ENCODE results near the gene ST3GAL3.

Gene ST3GAL3

DNA sequence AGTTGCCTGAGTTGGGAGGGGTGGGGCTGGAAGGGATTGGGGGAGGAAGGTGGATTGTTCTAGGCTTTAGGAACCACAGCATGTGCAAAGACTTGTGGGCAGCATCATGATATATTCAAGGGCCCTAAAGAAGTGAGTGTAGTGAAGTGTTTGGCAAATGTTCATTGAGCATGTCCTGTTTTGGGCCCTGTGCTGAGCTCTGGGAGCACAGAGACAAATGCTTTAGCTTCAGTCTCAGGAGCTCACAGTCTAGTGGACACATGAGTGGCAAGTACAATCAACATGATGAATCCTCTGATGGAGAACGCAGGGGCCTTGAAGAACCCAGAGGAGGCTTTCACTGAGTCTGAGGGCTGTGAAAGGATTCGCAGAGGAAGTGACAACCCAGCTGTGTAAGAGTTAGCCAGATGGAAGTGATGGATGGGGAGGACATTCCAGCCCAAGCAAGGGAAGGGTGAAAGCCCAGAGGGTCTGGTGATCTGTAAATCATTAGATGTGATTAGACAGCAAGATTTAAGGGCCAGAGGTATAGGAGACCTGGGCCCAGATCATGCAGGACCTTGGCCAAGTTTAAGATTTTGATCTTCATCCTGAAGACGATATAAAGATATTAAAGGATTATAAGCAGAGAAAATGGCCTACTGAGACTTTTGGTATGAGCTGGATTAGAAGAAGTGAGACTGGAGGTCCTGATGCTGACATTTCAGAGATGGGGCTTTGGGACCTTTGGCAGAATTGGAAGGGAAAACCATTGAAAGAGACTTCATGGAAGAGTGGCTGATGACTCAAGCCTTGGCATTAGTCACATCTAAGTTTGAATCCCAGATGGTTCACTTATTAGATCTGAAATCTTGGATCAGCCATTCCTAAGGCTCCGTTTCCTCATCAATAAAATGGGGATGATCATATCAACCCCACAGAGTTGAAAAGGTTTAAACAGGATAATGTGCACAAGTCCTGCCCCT, 244.0 kb downstream of the ST3GAL3 start:
- no peaks in the 10 kb centered on the region for H3K9me3 ChIP-seq (ENCODE audit: insufficient read depth, low read depth, low read length)
- peaks cover 11% of the 10 kb centered on the region; the same call in 1 of the 2 replicates for H3K4me1 ChIP-seq (ENCODE audit: insufficient read depth, low read length)
- no peaks in the 10 kb centered on the region for H3K27me3 ChIP-seq (ENCODE audit: insufficient read depth, low read length)
- H3K27ac ChIP-seq (ENCODE audit: low read depth, low read length), result no peak overlapping the region
- H3K9ac ChIP-seq (ENCODE audit: low read depth, low read length), result no peak overlapping the region
- 94% methylated on average over 4 of the region's 4 CpGs for WGBS
- peaks cover 12% of the 10 kb centered on the region for H3K36me3 ChIP-seq (ENCODE audit: insufficient read depth, low read length)
- H3K4me3 ChIP-seq (ENCODE audit: low read length), result no peak overlapping the region

- WGBS, result 77% methylated on average over 8 of the region's 8 CpGs
- H3K9ac ChIP-seq (ENCODE audit: low read depth, low read length), result no peak overlapping the region
- H3K9me3 ChIP-seq (ENCODE audit: insufficient read depth, low read depth, low read length), result no peaks in the 10 kb centered on the region
- H3K4me3 ChIP-seq (ENCODE audit: low read length), result no peak overlapping the region; the same call in 1 of the 2 replicates
- no peak overlapping the region for H3K27ac ChIP-seq (ENCODE audit: low read depth, low read length)
- H3K4me1 ChIP-seq (ENCODE audit: insufficient read depth, low read length), result peaks cover 7% of the 10 kb centered on the region; the same call in 1 of the 2 replicates
- peaks cover 24% of the 10 kb centered on the region for H3K36me3 ChIP-seq (ENCODE audit: insufficient read depth, low read length)
- no peaks in the 10 kb centered on the region for H3K27me3 ChIP-seq (ENCODE audit: insufficient read depth, low read length)
Observed at GRCh38 chr1:43952731-43953346, 245.5 kb downstream of the ST3GAL3 start.

- no peak overlapping the region for H3K9ac ChIP-seq (ENCODE audit: low read depth, low read length)
- H3K27me3 ChIP-seq (ENCODE audit: insufficient read depth, low read length), result no peaks in the 10 kb centered on the region
- no peak overlapping the region; the same call in 1 of the 2 replicates for H3K4me3 ChIP-seq (ENCODE audit: low read length)
- no peaks in the 10 kb centered on the region for H3K9me3 ChIP-seq (ENCODE audit: insufficient read depth, low read depth, low read length)
- H3K36me3 ChIP-seq (ENCODE audit: insufficient read depth, low read length), result peaks cover 29% of the 10 kb centered on the region
- peaks cover 4% of the 10 kb centered on the region; the same call in 1 of the 2 replicates for H3K4me1 ChIP-seq (ENCODE audit: insufficient read depth, low read length)
- H3K27ac ChIP-seq (ENCODE audit: low read depth, low read length), result no peak overlapping the region
- 86% methylated on average over 3 of the region's 3 CpGs for WGBS
Observed at GRCh38 chr1:43953361-43953760, 246.0 kb downstream of the ST3GAL3 start.

DNA sequence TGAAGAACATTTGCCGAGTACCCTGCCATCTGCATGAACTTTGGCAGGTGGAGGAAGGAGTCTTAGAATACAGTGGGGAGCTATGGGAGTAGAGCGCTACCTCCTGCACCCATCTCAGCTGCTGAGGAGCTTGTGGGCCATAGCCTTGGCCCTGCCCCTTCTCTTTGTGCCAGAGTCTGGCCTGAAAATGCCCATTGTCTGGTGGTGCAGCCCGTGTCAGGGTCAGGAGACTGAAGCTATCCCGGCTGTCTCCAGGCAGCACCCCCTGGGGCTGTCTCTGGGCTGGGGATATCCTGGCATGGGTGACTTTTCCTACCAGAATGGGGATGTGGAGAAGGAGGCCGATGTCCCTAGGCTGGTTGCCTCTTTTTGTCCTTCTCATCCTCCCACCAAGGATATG, 246.7 kb downstream of the ST3GAL3 start:
- WGBS, result 92% methylated on average over 5 of the region's 5 CpGs
- peaks cover 29% of the 10 kb centered on the region for H3K36me3 ChIP-seq (ENCODE audit: insufficient read depth, low read length)
- H3K27me3 ChIP-seq (ENCODE audit: insufficient read depth, low read length), result no peaks in the 10 kb centered on the region
- no peak overlapping the region for H3K27ac ChIP-seq (ENCODE audit: low read depth, low read length)
- no peaks in the 10 kb centered on the region for H3K9me3 ChIP-seq (ENCODE audit: insufficient read depth, low read depth, low read length)
- H3K4me1 ChIP-seq (ENCODE audit: insufficient read depth, low read length), result peaks cover 4% of the 10 kb centered on the region; the same call in 1 of the 2 replicates
- H3K9ac ChIP-seq (ENCODE audit: low read depth, low read length), result no peak overlapping the region
- no peak overlapping the region for H3K4me3 ChIP-seq (ENCODE audit: low read length)

DNA sequence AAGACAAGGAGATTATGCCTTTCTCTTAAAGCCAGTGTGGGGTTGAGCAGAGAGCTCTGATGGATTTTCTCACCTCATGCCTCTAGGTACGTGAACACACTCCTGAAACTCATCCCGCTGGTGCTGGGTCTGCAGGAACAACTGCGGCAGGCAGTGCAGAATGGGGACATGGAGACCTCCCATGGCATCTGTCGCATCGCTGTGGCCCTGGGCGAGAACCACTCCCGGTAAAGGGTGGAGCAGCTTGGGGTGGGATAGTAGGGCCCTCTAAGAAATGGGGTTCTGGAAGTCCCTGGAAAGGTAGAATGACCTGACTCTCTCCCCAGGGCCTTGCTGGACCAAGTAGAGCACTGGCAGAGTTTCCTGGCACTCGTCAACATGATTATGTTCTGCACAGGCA, 248.9 kb downstream of the ST3GAL3 start:
- Histone ChIP-seq H3K4me1 (ENCODE audit: insufficient read depth, low read length) (peaks cover 4% of the 10 kb centered on the region; the same call in 1 of the 2 replicates), H3K27me3 (ENCODE audit: insufficient read depth, low read length) (no peaks in the 10 kb centered on the region), H3K36me3 (ENCODE audit: insufficient read depth, low read length) (peaks cover 22% of the 10 kb centered on the region), H3K4me3 (ENCODE audit: low read length) (no peak overlapping the region), H3K9me3 (ENCODE audit: insufficient read depth, low read depth, low read length) (no peaks in the 10 kb centered on the region), H3K9ac (ENCODE audit: low read depth, low read length) (no peak overlapping the region), H3K27ac (ENCODE audit: low read depth, low read length) (no peak overlapping the region)
- 96% methylated on average over 8 of the region's 8 CpGs for WGBS

- no peaks in the 10 kb centered on the region for H3K9me3 ChIP-seq (ENCODE audit: insufficient read depth, low read depth, low read length)
- no peaks in the 10 kb centered on the region for H3K27me3 ChIP-seq (ENCODE audit: insufficient read depth, low read length)
- peaks cover 27% of the 10 kb centered on the region for H3K36me3 ChIP-seq (ENCODE audit: insufficient read depth, low read length)
- no peak overlapping the region for H3K4me3 ChIP-seq (ENCODE audit: low read length)
- 92% methylated on average over 7 of the region's 7 CpGs for WGBS
- H3K27ac ChIP-seq (ENCODE audit: low read depth, low read length), result no peak overlapping the region
- H3K4me1 ChIP-seq (ENCODE audit: insufficient read depth, low read length), result peaks cover 3% of the 10 kb centered on the region; the same call in 1 of the 2 replicates
- no peak overlapping the region for H3K9ac ChIP-seq (ENCODE audit: low read depth, low read length)
Observed at GRCh38 chr1:43957407-43958040, 250.2 kb downstream of the ST3GAL3 start.

- 95% methylated on average over 8 of the region's 9 CpGs for WGBS
- H3K9ac ChIP-seq (ENCODE audit: low read depth, low read length), result no peak overlapping the region
- no peaks in the 10 kb centered on the region for H3K4me1 ChIP-seq (ENCODE audit: insufficient read depth, low read length)
- no peaks in the 10 kb centered on the region for H3K9me3 ChIP-seq (ENCODE audit: insufficient read depth, low read depth, low read length)
- H3K27ac ChIP-seq (ENCODE audit: low read depth, low read length), result no peak overlapping the region
- H3K27me3 ChIP-seq (ENCODE audit: insufficient read depth, low read length), result no peaks in the 10 kb centered on the region
- no peak overlapping the region for H3K4me3 ChIP-seq (ENCODE audit: low read length)
- peaks cover 27% of the 10 kb centered on the region for H3K36me3 ChIP-seq (ENCODE audit: insufficient read depth, low read length)
Observed at GRCh38 chr1:43958351-43959255, 251.3 kb downstream of the ST3GAL3 start.

GRCh38 chr1:43960798-43961197, 253.5 kb downstream of the ST3GAL3 start:
- Histone ChIP-seq H3K9ac (ENCODE audit: low read depth, low read length) (no peak overlapping the region), H3K36me3 (ENCODE audit: insufficient read depth, low read length) (peaks cover 27% of the 10 kb centered on the region), H3K27ac (ENCODE audit: low read depth, low read length) (no peak overlapping the region), H3K27me3 (ENCODE audit: insufficient read depth, low read length) (no peaks in the 10 kb centered on the region), H3K4me3 (ENCODE audit: low read length) (no peak overlapping the region), H3K9me3 (ENCODE audit: insufficient read depth, low read depth, low read length) (no peaks in the 10 kb centered on the region), H3K4me1 (ENCODE audit: insufficient read depth, low read length) (no peaks in the 10 kb centered on the region)
- 95% methylated on average over 8 of the region's 8 CpGs for WGBS

DNA sequence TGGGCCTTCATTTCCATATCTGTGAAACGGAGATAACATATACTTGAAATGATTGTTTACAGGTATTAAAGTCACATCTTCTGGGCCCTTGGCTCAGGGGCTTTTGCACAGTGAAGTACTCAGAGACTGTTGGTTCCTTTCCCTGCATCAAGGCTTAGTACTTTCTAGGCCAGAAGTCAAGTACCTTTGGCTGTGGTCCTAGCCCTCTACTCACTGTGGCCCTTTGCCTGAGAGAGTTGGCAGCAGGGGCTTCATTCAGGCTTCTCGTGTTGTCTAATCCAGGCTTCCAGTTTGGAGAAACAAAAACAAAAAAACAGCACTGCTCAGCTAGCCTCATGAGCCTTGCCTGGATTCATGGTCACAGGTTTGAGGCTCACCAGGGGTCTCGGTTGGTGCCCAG, 254.4 kb downstream of the ST3GAL3 start:
- H3K4me1 ChIP-seq (ENCODE audit: insufficient read depth, low read length), result no peaks in the 10 kb centered on the region
- no peak overlapping the region for H3K27ac ChIP-seq (ENCODE audit: low read depth, low read length)
- H3K36me3 ChIP-seq (ENCODE audit: insufficient read depth, low read length), result peaks cover 23% of the 10 kb centered on the region
- H3K9ac ChIP-seq (ENCODE audit: low read depth, low read length), result no peak overlapping the region
- H3K4me3 ChIP-seq (ENCODE audit: low read length), result no peak overlapping the region
- no peaks in the 10 kb centered on the region for H3K27me3 ChIP-seq (ENCODE audit: insufficient read depth, low read length)
- no peaks in the 10 kb centered on the region for H3K9me3 ChIP-seq (ENCODE audit: insufficient read depth, low read depth, low read length)
- WGBS, result 94% methylated on average over 3 of the region's 3 CpGs

DNA sequence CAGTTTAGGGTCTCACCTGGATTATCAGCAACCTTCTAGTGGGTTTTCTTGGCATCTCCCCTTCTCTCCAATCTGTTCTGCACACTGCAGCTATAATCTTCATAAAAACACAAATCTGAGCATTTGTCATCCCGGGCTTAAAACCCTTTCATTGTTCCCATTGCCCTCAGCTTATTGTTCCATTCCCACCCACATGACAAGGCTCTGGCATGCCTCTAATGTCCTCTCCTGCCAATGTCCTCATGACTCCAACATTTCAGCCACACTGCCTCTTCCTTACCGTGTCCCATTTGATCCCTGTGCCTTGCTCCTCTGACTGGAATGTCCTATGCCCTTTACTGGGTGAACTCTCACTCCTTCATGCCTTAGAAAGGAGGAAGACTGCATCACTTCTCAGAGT, 255.0 kb downstream of the ST3GAL3 start:
- Histone ChIP-seq H3K4me3 (ENCODE audit: low read length) (no peak overlapping the region), H3K9ac (ENCODE audit: low read depth, low read length) (no peak overlapping the region), H3K36me3 (ENCODE audit: insufficient read depth, low read length) (peaks cover 20% of the 10 kb centered on the region), H3K9me3 (ENCODE audit: insufficient read depth, low read depth, low read length) (no peaks in the 10 kb centered on the region), H3K4me1 (ENCODE audit: insufficient read depth, low read length) (no peaks in the 10 kb centered on the region), H3K27me3 (ENCODE audit: insufficient read depth, low read length) (no peaks in the 10 kb centered on the region), H3K27ac (ENCODE audit: low read depth, low read length) (no peak overlapping the region)
- WGBS, result 93% methylated on average over 2 of the region's 2 CpGs
